Loucy (cell line): ENCODE results near the gene PTPRQ.

Experiments
- H2AFZ ChIP-seq: fragments of 200-600 bp; sonication (generic); 2 replicates; pipeline ENCODE4 v1.6.0; 2016; ENCODE audit warnings: antibody characterized with exemption, mild to moderate bottlenecking, low read length, moderate library complexity
- H3F3A ChIP-seq: fragments of 200-600 bp; 2 replicates; pipeline ENCODE4 v1.6.0; 2016; ENCODE audit warnings: antibody characterized with exemption, low read depth, mild to moderate bottlenecking
- H3K27me3 ChIP-seq: fragments of 200-600 bp; sonication (generic); 2 replicates; pipeline ENCODE4 v1.6.1; 2014; ENCODE audit warnings: low read length, mild to moderate bottlenecking; ENCODE audit not compliant: insufficient read depth, poor library complexity, severe bottlenecking
- H3K36me3 ChIP-seq: fragments of 200-600 bp; sonication (generic); 2 replicates; pipeline ENCODE4 v1.6.1; 2016; ENCODE audit warnings: low read length; ENCODE audit not compliant: insufficient read depth
- H3K4me1 ChIP-seq: fragments of 200-600 bp; sonication (generic); 2 replicates; pipeline ENCODE4 v1.5.1; 2014; ENCODE audit warnings: low read length, mild to moderate bottlenecking; ENCODE audit not compliant: insufficient read depth, poor library complexity, severe bottlenecking
- H3K4me2 ChIP-seq: fragments of 200-600 bp; sonication (generic); 2 replicates; pipeline ENCODE4 v1.6.0; 2014; ENCODE audit warnings: antibody characterized with exemption, low read length, low read depth, mild to moderate bottlenecking; ENCODE audit not compliant: poor library complexity, severe bottlenecking
- H3K4me3 ChIP-seq: fragments of 200-600 bp; sonication (generic); 2 replicates; pipeline ENCODE4 v1.5.1; 2014; ENCODE audit warnings: low read length, mild to moderate bottlenecking, mixed read lengths; ENCODE audit not compliant: poor library complexity, severe bottlenecking
- H3K79me2 ChIP-seq: fragments of 200-600 bp; sonication (generic); 2 replicates; pipeline ENCODE4 v1.6.1; 2014; ENCODE audit warnings: low read length; ENCODE audit not compliant: insufficient read depth
- H3K9ac ChIP-seq: fragments of 200-600 bp; sonication (generic); 2 replicates; pipeline ENCODE4 v1.6.0; 2014; ENCODE audit warnings: mild to moderate bottlenecking, low read depth, low read length, moderate library complexity; ENCODE audit not compliant: poor library complexity, severe bottlenecking
- H3K9me2 ChIP-seq: fragments of 200-600 bp; sonication (generic); replicated peaks from 2 replicates; pipeline ENCODE4 v1.6.1; 2016; ENCODE audit warnings: low read depth, low read length, mixed read lengths
- H3K9me3 ChIP-seq: fragments of 200-600 bp; sonication (generic); 2 replicates; pipeline ENCODE4 v1.6.1; 2014; ENCODE audit warnings: mild to moderate bottlenecking, antibody characterized with exemption, low read length, low read depth; ENCODE audit not compliant: insufficient read depth
- H4K20me1 ChIP-seq: fragments of 200-600 bp; sonication (generic); 2 replicates; pipeline ENCODE4 v1.6.0; 2014; ENCODE audit warnings: antibody characterized with exemption, low read length, mild to moderate bottlenecking; ENCODE audit not compliant: insufficient read depth, poor library complexity, severe bottlenecking
- CTCF ChIP-seq: fragments of 200-600 bp; sonication (generic); conservative IDR thresholded peaks from 2 replicates; pipeline ENCODE4 v1.5.1; 2014; ENCODE audit warnings: mild to moderate bottlenecking, antibody characterized with exemption, low read length
- EZH2phosphoT487 ChIP-seq: fragments of 200-600 bp; IDR thresholded peaks from 2 replicates; pipeline ENCODE4 v1.6.1; 2018; ENCODE audit warnings: antibody characterized with exemption, mild to moderate bottlenecking, moderate library complexity, borderline replicate concordance

PTPRQ gene

GRCh38 chr12:80443974-80444666 is at the start of gene PTPRQ:
PTPRQ (plus strand) TSS chr12:80444235; CDS start chr12:80444346, 111 bp downstream.
- Histone ChIP-seq H3K79me2 (no peaks in the 10 kb centered on the region), H3K36me3 (no peaks in the 10 kb centered on the region), H4K20me1 (no peaks in the 10 kb centered on the region), H3K9me3 (no peaks in the 10 kb centered on the region), H3F3A (no peaks in the 10 kb centered on the region), H3K27me3 (no peaks in the 10 kb centered on the region), H3K4me3 (no peak within 1 kb of the TSS), H3K9ac (no peak within 1 kb of the TSS), H2AFZ (no peak within 1 kb of the TSS), H3K4me1 (no peaks in the 10 kb centered on the region), H3K9me2 (no peaks in the 10 kb centered on the region), H3K4me2 (no peak within 1 kb of the TSS)
- TF ChIP-seq EZH2phosphoT487, result no peak
- TF ChIP-seq CTCF, result no peak

- Histone ChIP-seq H4K20me1 (no peaks in the 10 kb centered on the region), H3K4me1 (no peaks in the 10 kb centered on the region), H3K79me2 (no peaks in the 10 kb centered on the region), H3K9ac (no peak overlapping the region), H3K27me3 (no peaks in the 10 kb centered on the region), H3K9me3 (no peaks in the 10 kb centered on the region), H3K4me3 (no peak overlapping the region), H3F3A (no peaks in the 10 kb centered on the region), H2AFZ (no peak overlapping the region), H3K9me2 (no peaks in the 10 kb centered on the region), H3K4me2 (no peak overlapping the region), H3K36me3 (no peaks in the 10 kb centered on the region)
- TF ChIP-seq CTCF (no peak), EZH2phosphoT487 (no peak)
These were observed 43.5 kb upstream of the PTPRQ start for GRCh38 chr12:80400571-80400991.

GRCh38 chr12:80401191-80401590 is 42.8 kb upstream of the PTPRQ start:
- Histone ChIP-seq H3K4me3 (no peak overlapping the region), H3K79me2 (no peaks in the 10 kb centered on the region), H3K4me2 (no peak overlapping the region), H3K9me3 (no peaks in the 10 kb centered on the region), H3K4me1 (no peaks in the 10 kb centered on the region), H3F3A (no peaks in the 10 kb centered on the region), H3K9me2 (no peaks in the 10 kb centered on the region), H3K27me3 (no peaks in the 10 kb centered on the region), H2AFZ (no peak overlapping the region), H4K20me1 (no peaks in the 10 kb centered on the region), H3K9ac (no peak overlapping the region), H3K36me3 (no peaks in the 10 kb centered on the region)
- TF ChIP-seq CTCF, result no peak
- no peak for TF ChIP-seq EZH2phosphoT487
